NCI-H2196 treated with DMSO at 0.1 percent for 48 hours (cell line): ENCODE measurements around the gene SHE.
A peak's percentile ranks its signal among the peaks of the same experiment; 100 is the strongest.
"Not testable (repeated sequence)": the region's sequence is repeated elsewhere in the genome, so short reads cannot be mapped to it uniquely, and the experiment has no call there.

Source experiments
- DNase-seq: peaks from one replicate; lab custom pipeline; 2025; ENCODE audit not compliant: unreplicated experiment; lab: John Stamatoyannopoulos, UW

SHE gene

GRCh38 chr1:154517661-154518060 is 15.4 kb upstream of the SHE start:
- no peak for DNase-seq

- no peak for DNase-seq
Observed at GRCh38 chr1:154514066-154514553, 11.9 kb upstream of the SHE start.

GRCh38 chr1:154512760-154513159 is 10.5 kb upstream of the SHE start:
- DNase-seq, result no peak

GRCh38 chr1:154503898-154504297 is 1.7 kb upstream of the SHE start:
- DNase-seq, result no peak

GRCh38 chr1:154502744-154503115 is 518 bp upstream of the SHE start:
- no peak for DNase-seq

GRCh38 chr1:154501423-154502065 is 668 bp downstream of the SHE start:
- no peak for DNase-seq

- no peak for DNase-seq
Observed at GRCh38 chr1:154500533-154500932, 1.7 kb downstream of the SHE start.

GRCh38 chr1:154499446-154499845 is 2.8 kb downstream of the SHE start:
- no peak for DNase-seq

- no peak for DNase-seq
Observed at GRCh38 chr1:154497026-154497806, 5.0 kb downstream of the SHE start.

GRCh38 chr1:154496383-154496782 is 5.8 kb downstream of the SHE start:
- DNase-seq, result no peak

GRCh38 chr1:154495496-154496273 is 6.5 kb downstream of the SHE start:
- no peak for DNase-seq

- DNase-seq, result no peak
Observed at GRCh38 chr1:154493276-154493675, 8.9 kb downstream of the SHE start.

GRCh38 chr1:154492115-154492514 is 10.1 kb downstream of the SHE start:
- no peak for DNase-seq

GRCh38 chr1:154490317-154490716 is 11.9 kb downstream of the SHE start:
- DNase-seq, result no peak

- no peak for DNase-seq
Observed at GRCh38 chr1:154489695-154490274, 12.4 kb downstream of the SHE start.

- DNase-seq, result no peak
Observed at GRCh38 chr1:154488922-154489321, 13.3 kb downstream of the SHE start.

- not testable (repeated sequence) for DNase-seq
Observed at GRCh38 chr1:154486756-154487155, 15.5 kb downstream of the SHE start.

- DNase-seq, result no peak
Observed at GRCh38 chr1:154485910-154486496, 16.2 kb downstream of the SHE start.

- DNase-seq, result no peak
Observed at GRCh38 chr1:154485106-154485505, 17.1 kb downstream of the SHE start.

GRCh38 chr1:154483941-154484803 is 18.0 kb downstream of the SHE start:
- DNase-seq, result peak; percentile 37
